Esophagus squamous epithelium (tissue), 4 donors: ENCODE results near the gene RBM10.

Experiments used
- POLR2A ChIP-seq, 4 donors: fragments of 450-650 bp; IDR thresholded peaks; one replicate each; pipeline ENCODE4 v1.6.1; 2017; ENCODE audit warnings: antibody characterized with exemption in 4 of 4, mild to moderate bottlenecking in 4 of 4, moderate library complexity in 3 of 4
- TF ChIP-seq, protein P1 (sequence below), 6 experiments: fragments of 450-650 bp in 4 of 6; fragments of 200-600 bp in 2 of 6; sonication (generic) in 2 of 6; IDR thresholded peaks; one replicate each; pipeline ENCODE4 v1.5.1; 2016 to 2019; ENCODE audit warnings: antibody characterized with exemption in 6 of 6, mild to moderate bottlenecking in 4 of 6, moderate library complexity in 4 of 6

DNA sequence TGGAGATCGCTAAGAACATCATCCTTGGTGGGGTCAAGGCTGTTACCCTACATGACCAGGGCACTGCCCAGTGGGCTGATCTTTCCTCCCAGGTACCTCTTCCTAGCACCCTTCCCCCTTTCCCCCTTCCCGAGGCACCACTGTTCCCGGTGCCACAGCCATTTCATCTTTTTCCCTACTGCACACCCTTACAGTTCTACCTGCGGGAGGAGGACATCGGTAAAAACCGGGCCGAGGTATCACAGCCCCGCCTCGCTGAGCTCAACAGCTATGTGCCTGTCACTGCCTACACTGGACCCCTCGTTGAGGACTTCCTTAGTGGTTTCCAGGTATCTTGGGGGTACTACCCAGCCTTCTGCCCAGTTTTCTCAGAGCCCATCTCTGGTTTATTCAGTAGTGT is 54.3 kb downstream of the RBM10 start:
- TF ChIP-seq, protein P1, sequence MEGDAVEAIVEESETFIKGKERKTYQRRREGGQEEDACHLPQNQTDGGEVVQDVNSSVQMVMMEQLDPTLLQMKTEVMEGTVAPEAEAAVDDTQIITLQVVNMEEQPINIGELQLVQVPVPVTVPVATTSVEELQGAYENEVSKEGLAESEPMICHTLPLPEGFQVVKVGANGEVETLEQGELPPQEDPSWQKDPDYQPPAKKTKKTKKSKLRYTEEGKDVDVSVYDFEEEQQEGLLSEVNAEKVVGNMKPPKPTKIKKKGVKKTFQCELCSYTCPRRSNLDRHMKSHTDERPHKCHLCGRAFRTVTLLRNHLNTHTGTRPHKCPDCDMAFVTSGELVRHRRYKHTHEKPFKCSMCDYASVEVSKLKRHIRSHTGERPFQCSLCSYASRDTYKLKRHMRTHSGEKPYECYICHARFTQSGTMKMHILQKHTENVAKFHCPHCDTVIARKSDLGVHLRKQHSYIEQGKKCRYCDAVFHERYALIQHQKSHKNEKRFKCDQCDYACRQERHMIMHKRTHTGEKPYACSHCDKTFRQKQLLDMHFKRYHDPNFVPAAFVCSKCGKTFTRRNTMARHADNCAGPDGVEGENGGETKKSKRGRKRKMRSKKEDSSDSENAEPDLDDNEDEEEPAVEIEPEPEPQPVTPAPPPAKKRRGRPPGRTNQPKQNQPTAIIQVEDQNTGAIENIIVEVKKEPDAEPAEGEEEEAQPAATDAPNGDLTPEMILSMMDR (IDR thresholded peaks at IDR 0.05): no peak
- no peak for TF ChIP-seq POLR2A (IDR thresholded peaks at IDR 0.05)
